Naive thymus-derived CD4-positive, alpha-beta T cell (primary cell): Measurements from ENCODE around the gene KCNK10. TPM values are rescaled to one million over a fixed set of nuclear protein-coding genes. Genes with fewer than 3 reads are reported as not detected.

Experiments used
- ATAC-seq: fragments of 150-1000 bp; cut with Tn5 transposase; 2 replicates; pipeline ENCODE4 v1.10.0; 2021; ENCODE audit warnings: mild to moderate bottlenecking, moderate library complexity
- CTCF ChIA-PET: fragments of 350-600 bp; sonication (Branson Sonifier 250); formaldehyde crosslinking; loops from one replicate; lab custom pipeline; 2021; ENCODE audit warnings: antibody characterized with exemption; lab: Charles Lee
- POLR2A ChIA-PET: fragments of 350-600 bp; sonication (Branson Sonifier 250); formaldehyde crosslinking; loops from one replicate; lab custom pipeline; 2021; ENCODE audit warnings: antibody characterized with exemption, inconsistent platforms; lab: Charles Lee
- DNase-seq, 9 donors: peaks; one replicate each; pipeline versions ENCODE4 v3.0.0 to v3.0.0-alpha.2; 2020 to 2022; ENCODE audit warnings: mixed read lengths in 1 of 9
- H3K27ac ChIP-seq: one replicate; pipeline ENCODE4 v1.7.0; 2013; ENCODE audit warnings: mild to moderate bottlenecking, low read depth, low read length, moderate library complexity
- H3K27me3 ChIP-seq, 2 donors: one replicate each; pipeline ENCODE4 v1.7.0; 2013; ENCODE audit warnings: low read length in 2 of 2, mild to moderate bottlenecking in 2 of 2, moderate library complexity in 2 of 2; ENCODE audit not compliant: control insufficient read depth in 2 of 2, insufficient read depth in 2 of 2
- H3K36me3 ChIP-seq, 3 experiments: 1 replicate in 2 of 3; 2 replicates in 1 of 3; pipeline ENCODE4 v1.7.0; 2013; ENCODE audit warnings: low read length in 3 of 3, mild to moderate bottlenecking in 3 of 3, moderate library complexity in 1 of 3; ENCODE audit not compliant: insufficient read depth in 3 of 3, control insufficient read depth in 2 of 3
- H3K4me1 ChIP-seq, 2 donors: one replicate each; pipeline ENCODE4 v1.7.0; 2013; ENCODE audit warnings: low read length in 2 of 2, mild to moderate bottlenecking in 2 of 2, moderate library complexity in 1 of 2; ENCODE audit not compliant: control insufficient read depth in 2 of 2, insufficient read depth in 2 of 2
- H3K4me3 ChIP-seq: 2 replicates; pipeline ENCODE4 v1.7.0; 2013; ENCODE audit warnings: mild to moderate bottlenecking, low read length
- H3K9me3 ChIP-seq, 3 experiments: 1 replicate in 2 of 3; 2 replicates in 1 of 3; pipeline ENCODE4 v1.7.0; 2013; ENCODE audit warnings: low read length in 3 of 3; ENCODE audit not compliant: control insufficient read depth in 2 of 3
- H3K27ac Mint-ChIP-seq, 9 donors: one replicate each; pipeline ENCODE4 v1.8.0; 2020 to 2022; ENCODE audit warnings: mixed read lengths in 9 of 9, mild to moderate bottlenecking in 8 of 9, moderate library complexity in 5 of 9, inconsistent platforms in 2 of 9
- H3K27me3 Mint-ChIP-seq, 5 donors: one replicate each; pipeline ENCODE4 v1.8.0; 2021 to 2022; ENCODE audit warnings: mixed read lengths in 5 of 5, mild to moderate bottlenecking in 1 of 5
- H3K36me3 Mint-ChIP-seq, 5 donors: one replicate each; pipeline ENCODE4 v1.8.0; 2020 to 2022; ENCODE audit warnings: mixed read lengths in 5 of 5, mild to moderate bottlenecking in 3 of 5, inconsistent platforms in 1 of 5
- H3K4me1 Mint-ChIP-seq, 7 donors: one replicate each; pipeline ENCODE4 v1.8.0; 2020 to 2022; ENCODE audit warnings: mixed read lengths in 7 of 7, mild to moderate bottlenecking in 3 of 7, inconsistent platforms in 1 of 7
- H3K4me3 Mint-ChIP-seq, 10 donors: one replicate each; pipeline ENCODE4 v1.8.0; 2020 to 2022; ENCODE audit warnings: mild to moderate bottlenecking in 10 of 10, mixed read lengths in 10 of 10, moderate library complexity in 6 of 10, inconsistent platforms in 2 of 10
- H3K9me3 Mint-ChIP-seq, 11 donors: one replicate each; pipeline ENCODE4 v1.8.0; 2020 to 2022; ENCODE audit warnings: mixed read lengths in 11 of 11, mild to moderate bottlenecking in 4 of 11, inconsistent platforms in 1 of 11, moderate library complexity in 1 of 11
- intact Hi-C, 2 donors: fragments of 100-400 bp; cut with micrococcal nuclease; formaldehyde crosslinking; loops; one replicate each; pipeline ENCODE4 v1.15.1; 2023
- polyA plus RNA-seq, 2 donors: library from polyadenylated mRNA; unstranded; fragments of 300-500 nt; fragmentation: Illumina TruSeq; gene quantifications; one replicate each; pipeline ENCODE4 v1.2.3, GENCODE V29; 2021
- total RNA-seq, 6 experiments: library from RNA in 5 of 6; stranded (reverse) in 5 of 6; gene quantifications; 1 replicate in 5 of 6; 2 replicates in 1 of 6; pipeline ENCODE4 v1.2.3 and lab custom pipeline; 2021 to 2026

KCNK10 gene
- total and polyA plus RNA-seq, 7 experiments from 2014 or later, result 0.10 to 0.21 TPM; not detected in 5

GRCh38 chr14:88322504-88323085 is 474 bp downstream of the KCNK10 start:
- ChIA-PET POLR2A (no interaction called here), CTCF (no interaction called here)
- ATAC-seq (no peak), DNase-seq (no peak)
- no peaks in the 10 kb centered on the region for H3K9me3 ChIP-seq
- Mint-ChIP-seq H3K4me3 (peak overlapping the region in 3 of 10 donors; percentile 8 to 44 (median 27)), H3K9me3 (peaks cover 0 to 4% (median 0%) of the 10 kb centered on the region in 11 donors), H3K27me3 (peaks cover 33 to 43% (median 41%) of the 10 kb centered on the region in 5 donors), H3K27ac (no peak overlapping the region), H3K4me1 (peaks cover 0 to 7% (median 2%) of the 10 kb centered on the region in 7 donors), H3K36me3 (no peaks in the 10 kb centered on the region)
- no peak overlapping the region for H3K27ac ChIP-seq
- peaks cover 0 to 6% of the 10 kb centered on the region in 2 donors for H3K27me3 ChIP-seq
- H3K4me1 ChIP-seq, result no peaks in the 10 kb centered on the region
- no peak overlapping the region for H3K4me3 ChIP-seq
- H3K36me3 ChIP-seq, result no peaks in the 10 kb centered on the region
- intact Hi-C loops, result no loop called here

- H3K27me3 Mint-ChIP-seq, result peaks cover 26 to 39% (median 36%) of the 10 kb centered on the region in 5 donors
- H3K27ac Mint-ChIP-seq, result no peak overlapping the region
Measured at GRCh38 chr14:88321692-88322503, 1.2 kb downstream of the KCNK10 start.

GRCh38 chr14:88318406-88318805 is 4.7 kb downstream of the KCNK10 start:
- Mint-ChIP-seq H3K4me3 (no peak overlapping the region), H3K9me3 (peaks cover 0 to 10% (median 1%) of the 10 kb centered on the region in 11 donors), H3K27ac (no peak overlapping the region), H3K36me3 (no peaks in the 10 kb centered on the region), H3K27me3 (peaks cover 2 to 18% (median 13%) of the 10 kb centered on the region in 5 donors), H3K4me1 (peaks cover 0 to 4% (median 0%) of the 10 kb centered on the region in 7 donors)
- ATAC-seq (no peak), DNase-seq (no peak)
- no peak overlapping the region for H3K4me3 ChIP-seq
- no peaks in the 10 kb centered on the region for H3K36me3 ChIP-seq
- ChIA-PET POLR2A (no interaction called here), CTCF (no interaction called here)
- peaks cover 0 to 6% of the 10 kb centered on the region in 2 donors for H3K27me3 ChIP-seq
- no peak overlapping the region for H3K27ac ChIP-seq
- H3K4me1 ChIP-seq, result no peaks in the 10 kb centered on the region
- H3K9me3 ChIP-seq, result no peaks in the 10 kb centered on the region
- intact Hi-C loops, result no loop called here

More at GRCh38 chr14:88321692-88322503, 1.2 kb downstream of the KCNK10 start:
- no peaks in the 10 kb centered on the region for H3K36me3 ChIP-seq
- DNase-seq (no peak), ATAC-seq (no peak)
- CTCF ChIA-PET, result no interaction called here
- H3K27ac ChIP-seq, result no peak overlapping the region
- no peak overlapping the region for H3K4me3 ChIP-seq
- no peaks in the 10 kb centered on the region for H3K9me3 ChIP-seq
- H3K9me3 Mint-ChIP-seq, result peaks cover 0 to 2% (median 0%) of the 10 kb centered on the region in 11 donors
- H3K36me3 Mint-ChIP-seq, result no peaks in the 10 kb centered on the region
- H3K4me1 ChIP-seq, result no peaks in the 10 kb centered on the region
- POLR2A ChIA-PET, result no interaction called here
- H3K4me1 Mint-ChIP-seq, result peaks cover 0 to 7% (median 2%) of the 10 kb centered on the region in 7 donors
- peaks cover 0 to 6% of the 10 kb centered on the region in 2 donors for H3K27me3 ChIP-seq
- intact Hi-C loops, result no loop called here
- no peak overlapping the region for H3K4me3 Mint-ChIP-seq

- peaks cover 2 to 20% (median 13%) of the 10 kb centered on the region in 5 donors for H3K27me3 Mint-ChIP-seq
- Histone ChIP-seq H3K27ac (no peak overlapping the region), H3K4me3 (no peak overlapping the region), H3K9me3 (no peaks in the 10 kb centered on the region), H3K4me1 (no peaks in the 10 kb centered on the region), H3K36me3 (no peaks in the 10 kb centered on the region), H3K27me3 (peaks cover 0 to under 1% of the 10 kb centered on the region in 2 donors)
- no peaks in the 10 kb centered on the region for H3K36me3 Mint-ChIP-seq
- peaks cover 0 to 17% (median 4%) of the 10 kb centered on the region in 11 donors for H3K9me3 Mint-ChIP-seq
- H3K27ac Mint-ChIP-seq, result no peak overlapping the region
- ATAC-seq (no peak), DNase-seq (no peak)
- no peaks in the 10 kb centered on the region for H3K4me1 Mint-ChIP-seq
- CTCF ChIA-PET, result no interaction called here
- H3K4me3 Mint-ChIP-seq, result no peak overlapping the region
- intact Hi-C loops, result no loop called here
- POLR2A ChIA-PET, result no interaction called here
Measured at GRCh38 chr14:88316521-88316920, 6.5 kb downstream of the KCNK10 start.

- CTCF ChIA-PET, result no interaction called here
Measured at GRCh38 chr14:88312257-88312656, 10.8 kb downstream of the KCNK10 start.

GRCh38 chr14:88311780-88312179 is 11.3 kb downstream of the KCNK10 start:
- peaks cover 0 to 17% (median 4%) of the 10 kb centered on the region in 11 donors for H3K9me3 Mint-ChIP-seq
- peaks cover 0 to 20% (median 4%) of the 10 kb centered on the region in 5 donors for H3K27me3 Mint-ChIP-seq
- no peak overlapping the region for H3K4me3 Mint-ChIP-seq
- Histone ChIP-seq H3K9me3 (no peaks in the 10 kb centered on the region), H3K27me3 (no peaks in the 10 kb centered on the region), H3K27ac (no peak overlapping the region), H3K4me1 (no peaks in the 10 kb centered on the region), H3K4me3 (no peak overlapping the region), H3K36me3 (no peaks in the 10 kb centered on the region)
- intact Hi-C loops, result no loop called here
- ATAC-seq, result no peak
- no peaks in the 10 kb centered on the region for H3K36me3 Mint-ChIP-seq
- no peak overlapping the region for H3K27ac Mint-ChIP-seq
- DNase-seq, result no peak
- peaks cover 0 to 1% (median 0%) of the 10 kb centered on the region in 7 donors for H3K4me1 Mint-ChIP-seq
- ChIA-PET POLR2A (no interaction called here), CTCF (no interaction called here)

More at GRCh38 chr14:88312257-88312656, 10.8 kb downstream of the KCNK10 start:
- H3K27ac Mint-ChIP-seq, result no peak overlapping the region
- Histone ChIP-seq H3K4me3 (no peak overlapping the region), H3K27me3 (no peaks in the 10 kb centered on the region), H3K9me3 (no peaks in the 10 kb centered on the region), H3K4me1 (no peaks in the 10 kb centered on the region), H3K27ac (no peak overlapping the region), H3K36me3 (no peaks in the 10 kb centered on the region)
- H3K9me3 Mint-ChIP-seq, result peaks cover 0 to 17% (median 4%) of the 10 kb centered on the region in 11 donors
- ATAC-seq, result no peak
- intact Hi-C loops, result no loop called here
- H3K36me3 Mint-ChIP-seq, result no peaks in the 10 kb centered on the region
- no peak for DNase-seq
- peaks cover 0 to 20% (median 4%) of the 10 kb centered on the region in 5 donors for H3K27me3 Mint-ChIP-seq
- H3K4me3 Mint-ChIP-seq, result no peak overlapping the region
- H3K4me1 Mint-ChIP-seq, result no peaks in the 10 kb centered on the region
- POLR2A ChIA-PET, result no interaction called here
